B cell (primary cell): ENCODE measurements around the gene FBXW9. TPM values are rescaled to one million over a fixed set of nuclear protein-coding genes. Genes with fewer than 3 reads are reported as not detected.

Experiments used
- ATAC-seq: fragments of 200-7000 bp; cut with Tn5 transposase; one replicate; pipeline ENCODE4 v1.10.0; 2021; ENCODE audit warnings: low read depth, mild to moderate bottlenecking, moderate number of reproducible peaks, moderate library complexity
- CTCF ChIA-PET: fragments of 350-600 bp; sonication (Branson Sonifier 250); formaldehyde crosslinking; loops from one replicate; lab custom pipeline; 2021; ENCODE audit warnings: antibody characterized with exemption, inconsistent platforms; lab: Charles Lee
- POLR2A ChIA-PET: fragments of 350-600 bp; sonication (Branson Sonifier 250); formaldehyde crosslinking; loops from one replicate; lab custom pipeline; 2021; ENCODE audit warnings: antibody characterized with exemption; lab: Charles Lee
- DNase-seq: peaks from one replicate; pipeline ENCODE4 v3.0.0; 2013
- H2AFZ ChIP-seq: 2 replicates; pipeline ENCODE4 v1.6.1; 2012; ENCODE audit warnings: mild to moderate bottlenecking, low read depth, low read length; ENCODE audit not compliant: insufficient read depth, poor library complexity, severe bottlenecking
- H3K27ac ChIP-seq, 2 donors: 1 replicate in 1 of 2; 2 replicates in 1 of 2; pipeline ENCODE4 v1.5.1; 2012 to 2013; ENCODE audit warnings: low read length in 2 of 2, mild to moderate bottlenecking in 2 of 2, moderate library complexity in 1 of 2
- H3K27me3 ChIP-seq, 4 experiments: fragments of 200-600 bp in 1 of 4; sonication (generic) in 1 of 4; replicated peaks in 1 of 4; 1 replicate in 2 of 4; 2 replicates in 2 of 4; pipeline versions ENCODE4 v1.6.1 to v1.7.0; 2013 to 2016; ENCODE audit warnings: low read length in 3 of 4, mild to moderate bottlenecking in 2 of 4, mixed read lengths in 1 of 4, moderate library complexity in 1 of 4; ENCODE audit not compliant: insufficient read depth in 4 of 4, control insufficient read depth in 3 of 4; ENCODE audit errors: control extremely low read depth in 1 of 4
- H3K36me3 ChIP-seq, 2 experiments: replicated peaks in 1 of 2; 1 replicate in 1 of 2; 2 replicates in 1 of 2; pipeline versions ENCODE4 v1.6.1 to v1.7.1; 2013; ENCODE audit warnings: low read length in 1 of 2; ENCODE audit not compliant: insufficient read depth in 2 of 2, control insufficient read depth in 1 of 2; ENCODE audit errors: control extremely low read depth in 1 of 2, extremely low read depth in 1 of 2
- H3K4me1 ChIP-seq, 2 donors: fragments of 200-600 bp in 1 of 2; sonication (generic) in 1 of 2; 1 replicate in 1 of 2; 2 replicates in 1 of 2; pipeline versions ENCODE4 v1.5.1 to v1.6.1; 2013 to 2017; ENCODE audit warnings: low read length in 2 of 2; ENCODE audit not compliant: control insufficient read depth in 2 of 2, insufficient read depth in 2 of 2
- H3K4me2 ChIP-seq: replicated peaks from 2 replicates; pipeline ENCODE3; 2012; ENCODE audit warnings: mild to moderate bottlenecking, low read depth, low read length; ENCODE audit not compliant: poor library complexity, severe bottlenecking
- H3K4me3 ChIP-seq, 5 experiments: fragments of 200-600 bp in 1 of 5; sonication (generic) in 1 of 5; 1 replicate in 3 of 5; 2 replicates in 2 of 5; pipeline versions ENCODE4 v1.5.1 to v1.7.0; 2011 to 2016; ENCODE audit warnings: low read length in 4 of 5, mild to moderate bottlenecking in 4 of 5, low read depth in 2 of 5, control low read depth in 1 of 5, moderate library complexity in 1 of 5; ENCODE audit not compliant: insufficient read depth in 1 of 5; ENCODE audit errors: control extremely low read depth in 1 of 5, extremely low read depth in 1 of 5
- H3K79me2 ChIP-seq: fragments of 200-600 bp; sonication (generic); one replicate; pipeline ENCODE4 v1.6.0; 2016; ENCODE audit warnings: low read length; ENCODE audit not compliant: control insufficient read depth, insufficient read depth
- H3K9ac ChIP-seq: fragments of 200-600 bp; sonication (generic); 2 replicates; pipeline ENCODE4 v1.6.1; 2017; ENCODE audit warnings: mild to moderate bottlenecking, low read length, moderate library complexity
- H3K9me3 ChIP-seq, 3 donors: one replicate each; pipeline versions ENCODE4 v1.6.1 to v1.7.1; 2013; ENCODE audit warnings: low read length in 2 of 3; ENCODE audit not compliant: control insufficient read depth in 2 of 3, insufficient read depth in 1 of 3; ENCODE audit errors: control extremely low read depth in 1 of 3
- H4K20me1 ChIP-seq: 2 replicates; pipeline ENCODE4 v1.6.0; 2012; ENCODE audit warnings: mild to moderate bottlenecking, low read length; ENCODE audit not compliant: insufficient read depth, control insufficient read depth, poor library complexity, severe bottlenecking
- H3K27ac Mint-ChIP-seq: one replicate; pipeline ENCODE4 v1.8.0; 2021; ENCODE audit warnings: mixed read lengths
- H3K27me3 Mint-ChIP-seq: one replicate; pipeline ENCODE4 v1.8.0; 2021; ENCODE audit warnings: mixed read lengths
- H3K4me1 Mint-ChIP-seq: one replicate; pipeline ENCODE4 v1.8.0; 2021; ENCODE audit warnings: mixed read lengths
- H3K4me3 Mint-ChIP-seq: one replicate; pipeline ENCODE4 v1.8.0; 2021; ENCODE audit warnings: mixed read lengths
- H3K9me3 Mint-ChIP-seq: one replicate; pipeline ENCODE4 v1.8.0; 2022; ENCODE audit warnings: mixed read lengths; ENCODE audit not compliant: insufficient read depth
- EZH2 ChIP-seq: IDR thresholded peaks from 2 replicates; pipeline ENCODE4 v1.6.1; 2012; ENCODE audit warnings: borderline replicate concordance, low read depth, mild to moderate bottlenecking, moderate library complexity, low read length; ENCODE audit not compliant: insufficient read depth, poor library complexity, severe bottlenecking
- WGBS: methylation state at CpG from one replicate; pipeline ENCODE4 v1.1.5; 2013; ENCODE audit warnings: missing lambda C conversion rate; ENCODE audit not compliant: insufficient coverage; 5-methylcytosine and 5-hydroxymethylcytosine counted together
- intact Hi-C: fragments of 100-400 bp; cut with micrococcal nuclease; formaldehyde crosslinking; loops from one replicate; pipeline ENCODE4 v1.10.0; 2022
- polyA plus RNA-seq: library from polyadenylated mRNA; depleted of rRNA; stranded (reverse); fragments of >200 nt; gene quantifications from 2 replicates; pipeline ENCODE4 v1.2.3, GENCODE V29; 2012
- total RNA-seq, 2 donors: library from RNA; stranded (reverse); fragments of 120-200 nt in 1 of 2; gene quantifications; 1 replicate in 1 of 2; 2 replicates in 1 of 2; pipeline versions ENCODE4 v1.2.3 to v1.2.4, GENCODE V29; 2013 to 2022
- TF ChIP-seq, protein P1 (sequence below): fragments of 200-600 bp; IDR thresholded peaks from one replicate; pipeline ENCODE4 v1.8.0; 2022; ENCODE audit warnings: antibody characterized with exemption, mild to moderate bottlenecking

The FBXW9 gene
- total and polyA plus RNA-seq, 2 donors (not counting 1 experiment from before 2014, with no cell fraction given): 4.7 TPM

DNA sequence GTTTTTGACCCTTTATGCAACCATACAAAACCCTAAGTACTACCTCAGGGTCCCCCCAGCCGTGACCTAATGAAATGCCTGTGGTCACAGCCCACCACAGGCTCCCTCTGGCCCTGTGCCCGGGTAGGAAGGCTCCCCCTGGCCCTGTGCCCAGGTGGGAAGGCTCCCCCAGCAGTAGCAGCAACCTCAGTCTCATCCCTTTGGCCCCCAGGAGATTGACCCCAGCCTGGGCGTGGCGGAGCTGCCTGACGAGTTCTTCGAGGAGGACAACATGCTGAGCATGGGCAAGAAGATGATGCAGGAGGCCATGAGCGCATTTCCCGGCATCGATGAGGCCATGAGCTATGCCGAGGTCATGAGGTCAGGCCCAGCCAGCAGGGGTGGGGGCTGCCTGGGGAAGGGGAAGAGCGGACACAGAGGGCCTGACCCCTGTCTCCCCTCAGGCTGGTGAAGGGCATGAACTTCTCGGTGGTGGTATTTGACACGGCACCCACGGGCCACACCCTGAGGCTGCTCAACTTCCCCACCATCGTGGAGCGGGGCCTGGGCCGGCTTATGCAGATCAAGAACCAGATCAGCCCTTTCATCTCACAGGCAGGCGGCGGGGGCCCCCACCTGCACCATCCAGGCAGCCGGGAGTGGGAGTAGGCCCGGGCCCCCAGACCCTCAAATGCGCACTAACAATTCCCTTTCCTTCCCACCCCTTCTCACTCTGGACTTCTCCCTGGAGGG is 48.9 kb upstream of the FBXW9 start:
- H3K36me3 ChIP-seq: peaks cover 0 to 33% of the 10 kb centered on the region in 2 experiments
- 92% methylated on average over 22 of the region's 22 CpGs for WGBS
- H3K4me1 ChIP-seq: peaks cover 5 to 7% of the 10 kb centered on the region in 2 donors
- H3K27ac Mint-ChIP-seq: no peak overlapping the region
- H3K4me2 ChIP-seq: no peak overlapping the region
- H3K27me3 Mint-ChIP-seq: peaks cover 4% of the 10 kb centered on the region
- H3K9me3 Mint-ChIP-seq: peaks cover 4% of the 10 kb centered on the region
- CTCF ChIA-PET: interaction anchor here (0.8 to 4.4 kb wide), 4 partner anchors 12 to 17 kb away, joined by 4 to 29 read pairs (median 6); no protein-coding TSS in a partner anchor
- peaks cover 0 to 15% (median 5%) of the 10 kb centered on the region in 3 donors for H3K9me3 ChIP-seq
- intact Hi-C loops: no loop called here
- no peaks in the 10 kb centered on the region for H3K79me2 ChIP-seq
- no peak overlapping the region for H2AFZ ChIP-seq
- peaks cover 4% of the 10 kb centered on the region for H3K4me1 Mint-ChIP-seq
- TF ChIP-seq, protein P1, sequence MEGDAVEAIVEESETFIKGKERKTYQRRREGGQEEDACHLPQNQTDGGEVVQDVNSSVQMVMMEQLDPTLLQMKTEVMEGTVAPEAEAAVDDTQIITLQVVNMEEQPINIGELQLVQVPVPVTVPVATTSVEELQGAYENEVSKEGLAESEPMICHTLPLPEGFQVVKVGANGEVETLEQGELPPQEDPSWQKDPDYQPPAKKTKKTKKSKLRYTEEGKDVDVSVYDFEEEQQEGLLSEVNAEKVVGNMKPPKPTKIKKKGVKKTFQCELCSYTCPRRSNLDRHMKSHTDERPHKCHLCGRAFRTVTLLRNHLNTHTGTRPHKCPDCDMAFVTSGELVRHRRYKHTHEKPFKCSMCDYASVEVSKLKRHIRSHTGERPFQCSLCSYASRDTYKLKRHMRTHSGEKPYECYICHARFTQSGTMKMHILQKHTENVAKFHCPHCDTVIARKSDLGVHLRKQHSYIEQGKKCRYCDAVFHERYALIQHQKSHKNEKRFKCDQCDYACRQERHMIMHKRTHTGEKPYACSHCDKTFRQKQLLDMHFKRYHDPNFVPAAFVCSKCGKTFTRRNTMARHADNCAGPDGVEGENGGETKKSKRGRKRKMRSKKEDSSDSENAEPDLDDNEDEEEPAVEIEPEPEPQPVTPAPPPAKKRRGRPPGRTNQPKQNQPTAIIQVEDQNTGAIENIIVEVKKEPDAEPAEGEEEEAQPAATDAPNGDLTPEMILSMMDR: no peak
- TF ChIP-seq EZH2: no peak
- no peak overlapping the region for H3K27ac ChIP-seq
- no peak overlapping the region for H3K4me3 ChIP-seq
- H3K4me3 Mint-ChIP-seq: no peak overlapping the region
- H3K27me3 ChIP-seq: no peaks in the 10 kb centered on the region
- DNase-seq (no peak), ATAC-seq (no peak)
- H4K20me1 ChIP-seq: no peaks in the 10 kb centered on the region
- POLR2A ChIA-PET: no interaction called here
- H3K9ac ChIP-seq: no peak overlapping the region
